GM19328 (cell line): ENCODE measurements around the gene RFNG.

ENCODE experiments used
- ATAC-seq: cut with Tn5 transposase; IDR thresholded peaks from one replicate; pipeline ENCODE4 v1.9.1; 2021; ENCODE audit warnings: mild to moderate bottlenecking, moderate library complexity; ENCODE audit not compliant: unreplicated experiment

Gene RFNG

DNA sequence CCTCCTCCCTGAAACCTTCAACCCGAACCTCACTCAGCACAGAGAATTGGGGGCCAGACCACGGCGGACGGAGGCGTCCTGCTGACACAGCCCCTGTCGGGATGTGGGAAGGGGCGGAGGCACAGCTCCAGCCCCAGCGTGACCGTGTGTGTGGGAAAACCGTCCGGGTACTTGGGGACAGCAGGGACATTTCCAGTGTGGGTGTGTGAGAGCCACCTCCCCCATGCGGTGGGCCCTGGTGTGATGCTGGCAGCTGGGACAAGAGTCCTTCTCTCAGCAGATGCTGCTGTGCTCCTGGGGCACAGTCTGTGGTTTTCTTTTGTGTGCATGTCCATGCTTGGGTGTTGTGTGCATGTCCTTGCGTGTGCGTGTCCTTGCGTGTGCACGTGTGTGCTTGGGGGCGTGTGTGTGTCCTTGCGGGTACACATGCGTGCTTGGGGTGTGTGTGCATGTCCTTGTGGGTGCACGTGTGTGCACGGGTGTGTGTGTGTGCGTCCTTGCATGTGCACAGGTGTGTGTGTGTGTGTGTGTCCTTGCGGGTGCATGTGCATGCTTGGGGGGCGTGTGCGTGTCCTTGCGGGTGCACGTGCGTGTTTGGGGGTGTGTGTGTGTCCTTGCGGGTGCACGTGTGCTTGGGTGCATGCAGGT lies 45.8 kb downstream of the RFNG start:
- ATAC-seq = no peak

- ATAC-seq = no peak
Observed at GRCh38 chr17:82004517-82005455, 46.8 kb downstream of the RFNG start.

DNA sequence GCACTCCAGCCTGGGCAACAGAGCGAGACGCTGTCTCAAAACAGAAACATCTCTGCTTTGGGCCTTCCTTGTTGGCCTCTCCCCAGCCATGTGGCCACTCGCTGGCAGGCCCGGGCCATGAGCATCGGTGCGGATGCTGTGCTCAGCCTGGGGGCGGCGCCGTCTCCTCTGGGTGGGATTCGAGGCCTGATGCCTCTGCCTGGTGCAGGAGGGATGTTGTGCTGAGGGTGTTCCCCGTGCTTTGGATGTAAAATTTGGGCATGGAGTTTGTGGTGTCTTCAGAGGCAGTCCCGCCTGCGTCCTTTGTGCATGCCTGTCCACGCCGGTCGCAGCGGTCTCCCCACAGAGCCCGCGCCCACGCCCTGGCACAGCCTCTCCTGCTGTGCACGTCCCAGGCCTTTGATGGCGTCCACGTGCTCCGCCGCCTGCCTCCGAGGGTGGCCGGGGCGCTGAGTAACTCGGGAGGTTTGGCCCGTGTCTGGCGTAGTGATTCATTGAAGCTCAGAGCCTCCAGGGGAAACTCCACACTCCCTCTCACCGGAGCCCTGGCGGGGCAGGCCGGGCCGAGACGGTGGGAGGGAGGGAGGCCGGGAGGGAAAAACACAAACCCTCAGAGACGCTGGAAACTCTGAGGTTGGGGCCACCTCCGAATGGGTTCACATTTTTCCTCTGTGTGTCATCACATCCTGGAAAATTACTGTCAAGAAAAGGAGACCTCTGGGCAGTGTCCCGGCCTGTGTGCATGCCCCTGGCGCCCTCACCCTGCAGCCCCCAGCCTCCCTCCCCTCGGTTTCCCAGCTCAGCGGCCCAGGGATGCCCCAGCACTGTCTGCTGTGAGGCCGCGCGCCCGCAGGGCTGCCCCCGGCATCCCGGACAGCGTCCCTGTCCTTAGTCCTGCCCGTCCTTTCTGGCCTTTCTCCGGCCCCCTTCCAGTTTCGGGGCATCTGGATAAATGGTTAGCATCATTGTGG lies 47.9 kb downstream of the RFNG start:
- ATAC-seq = no peak

GRCh38 chr17:82001571-82002056 lies 50.0 kb downstream of the RFNG start:
- ATAC-seq = no peak

GRCh38 chr17:82000803-82001570 lies 50.6 kb downstream of the RFNG start:
- no peak for ATAC-seq

DNA sequence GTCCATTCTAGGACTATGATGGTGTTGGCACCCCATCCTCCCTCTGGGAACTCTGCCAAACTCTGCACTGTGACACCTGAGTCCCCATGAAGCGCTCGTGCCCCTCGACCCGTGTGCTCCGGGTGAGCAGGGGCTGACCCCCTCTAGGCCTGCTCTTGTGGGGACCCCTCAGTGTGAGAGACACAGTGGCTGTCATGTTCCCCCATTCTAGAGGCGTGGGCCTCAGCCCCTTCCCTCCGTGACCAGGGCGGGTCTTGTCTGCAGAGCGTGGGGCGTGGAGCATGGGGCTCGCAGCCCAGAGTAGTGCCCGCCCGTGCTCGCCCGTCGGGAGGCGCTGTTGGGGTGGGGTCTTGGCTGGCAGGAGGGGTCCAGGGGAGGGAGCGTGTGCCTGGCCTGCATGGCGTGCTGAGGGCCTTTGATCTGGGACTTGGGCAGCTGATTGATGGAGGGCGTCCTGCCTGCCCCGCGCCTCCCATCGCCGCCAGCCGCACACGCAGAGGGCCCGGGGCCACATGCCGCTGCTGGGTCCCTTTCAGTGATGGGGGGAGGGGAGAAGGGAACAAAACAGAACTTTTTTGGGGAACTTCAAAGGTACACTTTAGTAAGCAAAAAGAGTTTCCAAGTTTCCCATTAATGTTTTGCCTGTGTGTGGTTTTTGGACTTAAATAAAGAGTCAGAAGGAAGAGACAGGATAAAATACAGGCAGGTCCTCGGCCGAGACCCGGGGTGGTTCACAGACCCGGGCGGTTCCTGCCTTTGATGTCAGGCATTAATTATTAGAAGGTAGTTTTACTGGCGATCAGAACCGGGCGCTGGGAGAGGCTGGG lies 51.4 kb downstream of the RFNG start:
- no peak for ATAC-seq

GRCh38 chr17:81999587-81999975 lies 52.0 kb downstream of the RFNG start:
- no peak for ATAC-seq

DNA sequence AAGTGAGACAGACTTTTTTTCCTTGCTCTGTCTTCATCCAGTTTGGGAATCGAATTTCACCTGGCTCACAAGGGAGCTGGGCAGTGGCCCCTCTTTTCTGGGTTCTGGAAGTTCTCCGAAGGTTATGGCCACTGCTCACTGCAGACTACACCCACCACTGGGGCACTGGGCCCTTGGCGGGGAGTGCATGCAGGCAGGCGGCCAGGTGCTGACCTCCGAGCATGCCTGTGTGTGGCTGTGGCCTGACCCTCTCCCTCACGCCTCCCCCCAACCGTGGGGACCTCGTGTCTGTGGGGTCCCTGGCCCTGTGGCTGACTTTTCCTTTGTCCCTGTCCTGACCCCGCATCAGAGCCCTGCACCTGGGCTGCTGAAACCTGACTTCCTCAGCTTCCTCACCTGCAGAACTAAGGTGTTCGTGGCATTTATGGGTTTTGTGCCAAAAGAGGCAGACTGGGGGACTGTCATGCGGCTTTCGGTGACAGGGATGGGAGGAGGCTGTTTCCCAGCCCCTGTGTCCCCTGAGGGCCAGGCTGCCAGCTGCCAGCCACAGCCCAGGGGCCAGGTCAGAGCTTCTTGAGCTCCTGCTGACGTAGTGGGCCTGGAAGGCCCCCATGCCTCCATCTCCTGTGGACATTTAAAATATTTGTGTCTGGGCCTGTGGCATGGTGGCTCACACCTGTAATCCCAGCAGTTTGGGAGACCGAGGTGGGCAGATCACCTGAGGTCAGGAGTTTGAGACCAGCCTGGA lies 52.7 kb downstream of the RFNG start:
- no peak for ATAC-seq

DNA sequence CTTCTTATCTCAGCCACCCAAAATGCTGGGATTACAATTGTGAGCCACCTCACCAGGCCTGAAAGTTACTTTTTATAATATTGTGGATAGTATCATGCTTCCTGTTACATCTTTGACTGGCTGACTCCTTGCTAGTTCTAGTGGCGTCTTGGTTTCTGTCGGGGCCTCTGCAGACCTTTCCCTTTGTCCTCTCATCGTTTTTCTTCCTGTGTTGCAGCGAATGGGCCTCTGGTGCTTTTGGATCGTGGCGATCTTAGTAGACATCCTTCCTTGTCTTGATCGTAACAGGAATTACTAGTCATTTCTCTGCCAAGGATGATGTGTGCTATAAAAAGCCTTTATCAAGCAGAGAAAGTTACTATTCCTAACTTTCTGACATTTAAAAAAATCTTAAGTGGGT lies 53.4 kb downstream of the RFNG start:
- ATAC-seq = no peak
